T-helper 22 cell (primary cell): Measurements from ENCODE around the gene KDELR3.
"Not testable (repeated sequence)": the region's sequence is repeated elsewhere in the genome, so short reads cannot be mapped to it uniquely, and the experiment has no call there.

Source experiments
- DNase-seq: peaks from one replicate; pipeline ENCODE4 v3.0.0-alpha.2; 2020; ENCODE audit warnings: low read depth

The KDELR3 gene

DNA sequence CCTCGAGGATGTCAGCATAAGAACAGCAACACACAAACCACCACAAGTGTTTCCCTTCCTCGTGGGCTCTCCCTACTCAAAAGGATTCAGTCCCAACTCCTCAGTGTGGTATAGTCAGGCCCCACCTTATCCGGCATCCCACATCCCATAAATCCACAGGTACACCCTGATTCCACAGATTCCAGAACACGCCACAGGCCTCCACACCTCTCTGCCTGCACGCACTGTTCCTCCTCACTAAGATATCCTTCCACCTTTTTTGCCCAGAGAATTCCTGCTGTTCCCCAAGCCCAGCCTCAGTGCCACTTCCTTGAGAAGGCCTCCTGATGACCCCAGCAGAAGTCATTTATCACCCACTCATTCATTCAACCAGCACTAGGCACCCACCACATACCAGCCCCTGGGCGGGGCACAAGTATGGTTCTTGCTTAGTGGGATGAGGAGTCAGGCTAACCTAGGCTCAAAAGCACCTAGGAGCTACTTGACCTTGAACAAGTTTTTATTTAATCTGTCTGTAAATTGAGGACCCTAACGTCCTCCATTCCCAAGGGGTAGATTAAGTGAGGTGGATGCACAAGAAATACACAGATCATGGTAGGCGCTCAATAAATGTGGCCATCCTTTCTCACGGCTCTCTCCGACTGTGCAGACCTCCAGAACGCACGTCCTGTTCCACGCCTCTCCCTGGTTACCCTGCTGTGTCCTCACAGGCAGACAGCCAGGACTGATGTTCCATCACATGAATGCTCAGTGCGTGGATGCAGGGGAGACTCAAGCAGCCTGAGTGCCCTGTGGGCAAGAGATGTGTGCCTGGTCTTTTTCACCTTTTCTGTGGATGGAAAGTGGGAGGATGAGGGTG lies 10.8 kb upstream of the KDELR3 start:
- no peak for DNase-seq

DNA sequence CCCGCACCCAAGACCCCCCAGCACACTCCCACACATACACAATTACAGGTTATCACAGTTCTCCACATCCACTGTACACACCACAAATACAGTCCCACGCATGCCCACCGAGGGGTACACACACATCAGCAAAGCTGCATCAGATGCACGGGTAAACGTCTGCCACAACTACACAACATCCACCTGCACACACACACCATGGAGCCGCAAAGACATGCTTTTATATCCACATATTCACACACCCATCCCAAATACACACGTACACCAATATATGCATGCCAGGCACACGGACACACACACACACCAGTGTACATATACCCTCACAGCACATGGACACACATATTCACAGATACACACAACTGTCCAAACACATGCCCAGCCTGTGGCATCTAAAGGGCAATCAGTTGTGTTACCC lies 7.5 kb upstream of the KDELR3 start:
- no peak for DNase-seq

DNA sequence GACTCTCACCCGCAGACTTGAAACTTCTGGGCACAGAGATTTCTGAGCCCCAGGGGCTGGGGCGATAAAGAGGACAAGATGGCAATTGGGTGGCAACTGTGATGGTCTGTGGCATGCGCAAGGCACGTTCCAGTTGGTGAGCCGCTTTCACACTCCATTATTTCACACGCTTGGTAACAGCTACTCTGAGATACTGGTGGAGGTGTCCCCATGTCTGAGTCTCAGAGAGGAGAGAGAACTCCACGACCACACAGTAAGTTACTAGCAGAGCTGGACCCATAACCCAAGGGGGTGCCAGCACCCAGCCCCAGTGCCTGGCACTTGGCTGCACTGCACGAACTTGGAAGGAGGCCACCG lies 6.9 kb upstream of the KDELR3 start:
- no peak for DNase-seq

DNA sequence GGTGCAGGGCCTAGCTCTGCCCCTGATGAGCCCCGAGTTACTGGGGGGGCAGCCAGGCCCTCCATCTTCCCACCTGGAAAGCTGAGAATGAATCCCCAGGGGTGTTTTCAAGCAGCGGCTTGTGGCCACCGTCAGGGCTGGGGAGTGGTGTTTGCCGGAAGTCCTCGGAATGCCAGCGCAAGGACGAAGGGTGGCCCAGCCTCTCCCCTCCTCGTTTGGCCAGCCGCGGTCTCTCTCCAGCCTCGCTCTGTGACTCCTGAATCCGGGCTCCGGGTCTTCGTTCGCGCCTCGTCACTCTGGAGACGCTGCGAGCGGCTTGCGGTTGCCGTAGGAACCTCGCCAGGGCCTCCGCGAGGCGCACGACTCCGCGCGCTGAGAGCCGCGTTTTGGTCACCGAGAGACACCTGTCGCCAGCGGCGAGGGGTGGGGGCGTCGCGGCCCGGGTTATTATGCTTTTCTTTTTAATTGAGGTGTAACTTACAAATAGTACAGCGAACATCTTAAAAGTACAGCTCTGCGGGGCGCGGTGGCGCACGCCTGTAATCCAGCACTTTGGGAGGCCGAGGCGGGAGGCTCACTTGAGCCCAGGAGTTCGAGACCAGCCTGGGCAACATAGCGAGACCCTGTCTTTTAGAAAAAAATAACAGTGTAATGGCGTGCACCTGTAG lies 6.3 kb upstream of the KDELR3 start:
- no peak for DNase-seq

DNA sequence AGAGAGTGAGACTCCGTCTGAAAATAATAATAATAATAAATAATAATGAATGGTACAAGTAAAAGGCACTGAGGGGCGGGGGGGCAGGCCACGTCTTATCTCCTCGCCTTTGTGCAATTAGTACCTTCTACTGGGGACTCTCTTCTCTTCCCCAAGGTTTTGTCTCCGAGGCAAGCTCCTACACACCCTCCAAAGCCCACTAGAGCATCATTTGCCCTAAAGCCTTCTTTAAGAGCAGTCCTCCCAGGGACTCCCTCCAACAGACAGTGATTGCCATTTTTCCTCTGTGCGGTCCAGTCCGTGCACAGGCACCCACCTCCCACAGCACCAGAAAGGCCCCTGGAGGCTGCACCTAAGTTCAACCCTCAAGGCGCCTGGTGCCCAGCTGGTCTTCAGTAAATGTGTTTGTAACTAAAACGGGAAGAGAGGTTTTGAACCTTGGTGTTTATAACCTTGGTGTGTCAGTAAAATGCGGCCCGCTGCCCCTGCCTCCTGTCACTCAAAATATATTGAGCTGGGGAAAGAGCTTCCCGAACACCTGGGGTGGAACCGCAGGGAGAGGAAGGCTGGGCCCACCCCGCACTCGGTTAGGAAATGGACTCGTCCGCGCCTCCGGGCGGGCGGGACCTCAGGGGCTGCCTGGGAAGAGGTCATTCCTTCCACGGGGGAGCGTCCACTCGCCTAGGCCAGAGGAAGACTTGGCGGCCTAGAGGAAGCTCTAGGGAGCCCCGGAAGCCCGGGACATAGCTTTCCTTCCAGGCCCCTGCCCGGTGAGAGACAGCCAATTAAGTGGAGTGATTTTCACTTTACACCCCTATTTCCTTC lies 4.7 kb upstream of the KDELR3 start:
- no peak for DNase-seq

DNA sequence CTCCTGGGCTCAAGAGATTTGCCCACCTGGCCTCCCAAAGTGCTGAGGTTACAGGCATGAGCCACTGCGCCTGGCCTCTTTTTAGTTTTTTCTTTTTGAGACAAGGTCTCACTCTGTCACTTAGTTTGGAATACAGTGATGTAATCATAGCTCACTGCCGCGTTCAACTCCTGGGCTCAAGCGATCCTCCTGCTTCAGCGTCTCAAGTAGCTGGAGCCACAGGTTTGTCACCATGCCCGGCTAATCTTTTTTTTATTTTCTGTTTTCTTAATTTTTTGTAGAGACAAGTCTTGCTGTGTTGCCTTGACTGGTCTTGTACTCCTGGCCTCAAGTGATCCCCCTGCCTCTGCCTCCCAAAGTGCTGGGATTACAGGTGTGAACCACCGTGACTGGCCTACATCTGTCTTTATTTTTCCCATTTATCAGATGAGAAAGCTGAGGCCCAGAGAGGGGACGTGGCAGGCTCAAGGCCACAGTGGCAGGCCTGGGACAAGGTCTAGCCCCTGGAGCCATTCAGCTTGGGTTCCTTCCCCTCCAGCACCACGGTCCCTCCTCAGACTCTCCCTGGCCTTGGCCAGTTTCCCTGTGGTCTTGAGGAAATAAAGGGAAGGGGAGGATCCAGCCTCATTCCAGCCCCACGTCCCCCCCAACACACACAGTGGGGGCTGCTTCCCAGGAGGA lies 2.8 kb upstream of the KDELR3 start:
- no peak for DNase-seq

DNA sequence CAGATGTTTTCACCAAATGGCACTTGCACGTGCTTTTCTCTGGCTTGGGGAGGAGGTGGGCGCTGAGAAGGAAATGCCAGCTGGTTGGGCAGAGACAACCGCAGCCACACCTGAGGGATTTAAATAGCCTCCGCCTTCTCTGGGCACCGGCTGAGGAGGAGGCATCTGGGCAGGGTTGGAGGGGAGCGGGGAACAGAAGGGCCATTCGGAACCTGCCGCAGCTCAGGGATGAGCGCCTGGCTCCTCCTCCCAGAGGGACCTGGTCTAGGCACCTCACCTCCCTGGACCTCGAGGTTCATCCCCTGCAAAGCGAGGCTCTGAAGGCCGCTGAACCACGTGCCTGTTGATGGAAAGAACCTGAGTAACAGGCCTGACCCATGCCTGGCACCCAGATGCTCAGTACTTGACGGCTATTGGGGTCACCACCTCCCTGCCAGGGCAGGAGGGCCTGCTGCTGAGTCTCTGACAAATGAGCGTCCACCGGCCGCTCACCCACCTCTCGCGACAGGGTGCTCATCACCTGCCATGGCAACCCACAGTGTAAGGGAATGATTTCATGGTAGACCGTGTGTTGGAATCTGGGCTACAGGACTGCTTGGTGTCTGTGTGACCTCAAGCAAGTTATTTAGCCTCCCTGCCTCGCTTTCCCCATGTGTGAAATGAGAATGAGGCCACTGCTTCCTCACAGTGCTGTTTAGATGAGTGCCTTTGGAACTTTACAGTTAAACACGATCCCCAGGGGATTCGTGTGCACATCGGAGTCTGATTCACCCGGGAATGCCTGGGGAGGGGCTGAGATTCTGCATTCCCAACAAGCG lies 2.0 kb upstream of the KDELR3 start:
- DNase-seq = no peak

DNA sequence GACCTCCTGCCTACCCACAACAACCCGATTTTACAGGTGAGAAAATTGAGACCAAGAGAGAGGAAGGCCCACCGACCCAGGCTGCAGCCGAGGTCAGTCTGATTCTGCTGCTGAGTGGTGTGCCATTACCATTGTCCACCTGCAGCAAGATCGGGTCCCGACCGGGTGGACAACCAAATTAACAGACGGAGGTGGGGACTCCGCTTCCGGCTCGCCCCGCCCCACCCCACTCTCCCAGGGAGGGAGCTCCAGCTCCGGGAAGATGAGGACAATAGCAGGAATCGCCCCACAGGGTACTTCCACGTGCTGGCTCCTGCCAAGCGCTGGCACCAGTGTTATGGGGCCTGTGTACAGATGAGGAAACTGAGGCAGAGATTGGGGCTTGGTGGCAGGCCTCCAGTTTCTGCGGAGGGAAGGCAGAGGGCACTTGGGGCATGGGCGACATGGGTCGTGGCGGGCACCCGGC lies 425 bp upstream of the KDELR3 start:
- no peak for DNase-seq

DNA sequence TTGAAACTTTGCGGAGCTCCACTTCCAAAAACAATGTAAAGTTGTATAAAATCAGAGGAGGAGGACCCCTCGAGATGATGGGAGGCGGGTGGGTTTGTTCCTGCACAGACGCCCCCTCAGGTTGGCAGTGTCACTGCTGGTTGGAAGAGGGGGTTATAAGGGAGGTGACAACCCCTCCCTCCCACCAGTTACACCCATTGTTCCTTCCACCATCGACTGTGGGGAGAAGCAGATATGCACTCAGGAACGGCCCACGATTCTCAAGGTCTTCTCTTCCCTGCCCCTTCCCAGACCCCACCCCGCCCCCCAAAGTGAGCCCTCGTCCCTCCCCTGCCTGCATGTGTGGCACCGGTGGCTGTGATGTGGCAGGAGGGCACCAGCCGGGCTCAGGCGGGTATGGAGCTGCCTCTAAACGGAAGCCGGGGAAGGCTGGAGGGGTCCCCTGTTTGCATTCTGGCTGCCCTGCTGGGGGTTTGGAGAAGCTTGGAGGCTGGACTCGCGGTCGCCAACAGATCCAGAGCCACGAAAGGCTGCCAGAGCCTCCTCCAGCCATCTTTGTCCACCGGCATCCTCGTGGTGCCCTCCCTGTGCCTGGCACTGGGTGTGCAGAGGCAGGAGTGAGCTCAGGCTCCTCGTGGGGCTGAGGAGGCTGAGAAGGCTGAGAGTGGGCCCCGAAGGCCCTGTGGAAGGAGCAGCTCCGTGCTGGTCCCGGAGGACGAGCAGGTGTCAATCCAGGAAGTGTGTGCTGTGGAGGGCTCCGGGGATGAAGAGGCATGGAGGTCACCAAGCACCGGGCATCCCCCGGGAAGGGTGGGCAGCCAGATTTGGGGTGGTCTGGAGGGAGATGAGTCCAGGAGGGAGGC lies 778 bp downstream of the KDELR3 start:
- DNase-seq = no peak

DNA sequence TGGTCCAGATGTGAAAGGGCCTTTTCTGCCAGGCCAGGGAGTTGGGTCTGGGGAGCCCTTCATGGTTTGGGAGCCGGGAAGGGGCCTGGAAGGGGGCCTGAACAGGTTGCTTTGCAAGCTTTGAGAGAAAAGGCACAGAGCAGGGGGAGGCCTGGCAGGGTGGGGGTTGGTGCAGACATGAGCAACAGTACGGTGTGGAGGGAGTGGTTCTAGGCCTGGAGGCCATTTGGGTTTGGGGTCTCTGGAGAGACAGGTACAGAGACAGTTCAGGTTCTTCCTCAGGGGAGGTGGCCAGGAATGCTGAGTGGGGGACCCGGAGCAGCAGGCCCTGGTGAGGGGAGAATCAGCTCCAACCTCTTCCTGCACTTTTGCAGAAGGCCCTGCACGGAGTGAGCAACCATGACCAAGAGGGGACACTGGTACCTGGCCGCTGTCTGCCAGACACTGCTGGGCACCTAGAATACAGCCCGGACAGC lies 1.4 kb downstream of the KDELR3 start:
- no peak for DNase-seq

DNA sequence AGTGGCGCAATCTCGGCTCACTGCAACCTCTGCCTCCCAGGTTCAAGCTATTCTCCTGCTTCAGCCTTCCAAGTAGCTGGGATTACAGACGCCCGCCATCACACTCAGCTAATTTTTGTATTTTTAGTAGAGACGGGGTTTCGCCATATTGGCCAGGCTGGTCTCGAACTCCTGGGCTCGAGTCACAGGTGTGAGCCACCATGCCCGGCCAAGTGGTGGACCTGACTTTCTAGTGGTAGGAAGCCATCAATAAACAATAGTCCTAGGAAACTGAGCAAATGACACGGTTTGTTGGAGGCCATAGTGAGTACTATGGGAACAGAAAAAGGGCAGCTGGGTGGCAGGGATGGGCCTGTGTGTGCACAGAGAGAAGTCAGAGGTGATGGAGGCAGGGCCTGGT lies 2.3 kb downstream of the KDELR3 start:
- not testable (repeated sequence) for DNase-seq

DNA sequence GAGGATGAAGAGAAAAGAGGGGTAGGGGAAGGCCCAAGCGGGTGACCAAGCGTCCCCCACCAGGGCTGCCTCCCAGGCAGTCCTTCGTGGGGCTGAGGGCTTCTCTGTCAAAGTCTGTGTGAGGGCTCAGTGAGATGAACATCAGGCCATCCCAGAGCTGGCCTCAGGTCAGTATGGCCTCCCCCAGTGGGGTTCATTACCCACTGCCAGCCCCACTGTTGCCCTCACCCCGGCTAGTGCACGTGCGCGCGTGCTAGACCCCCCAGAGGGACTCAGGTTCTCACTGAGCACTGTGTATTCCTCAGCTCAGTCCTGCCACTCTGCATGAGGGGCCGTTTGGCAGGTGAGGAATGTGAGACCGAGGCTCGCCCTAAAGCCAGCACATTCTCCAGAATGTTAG lies 3.3 kb downstream of the KDELR3 start:
- no peak for DNase-seq

DNA sequence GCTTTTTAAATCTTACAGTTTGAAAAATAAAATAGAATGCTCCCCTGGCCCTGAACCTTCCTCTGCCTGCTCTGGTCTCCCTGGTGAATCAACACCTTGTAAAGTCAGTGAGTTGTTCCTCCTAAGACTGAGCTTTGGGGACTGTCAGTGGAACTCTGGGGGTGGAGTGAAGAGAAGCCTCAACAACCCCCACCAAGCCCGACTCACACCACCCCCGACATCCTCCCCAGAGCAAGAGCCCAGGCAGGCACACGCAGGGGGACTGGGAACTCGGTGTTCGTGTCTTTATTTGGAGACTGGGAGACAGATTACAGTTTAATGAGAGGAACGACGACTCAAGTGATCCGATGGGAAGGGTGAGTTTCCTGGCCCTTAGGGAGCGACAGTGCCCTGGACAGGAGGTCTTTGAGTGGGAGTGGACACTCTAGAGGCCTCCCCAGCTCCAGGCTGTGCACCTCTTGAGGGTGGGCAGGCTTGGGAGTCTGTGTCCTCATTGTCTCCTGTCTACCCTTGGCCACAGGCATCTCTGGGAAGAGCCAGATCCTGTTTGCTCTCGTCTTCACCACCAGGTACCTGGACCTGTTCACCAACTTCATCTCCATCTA lies 6.2 kb downstream of the KDELR3 start:
- no peak for DNase-seq

DNA sequence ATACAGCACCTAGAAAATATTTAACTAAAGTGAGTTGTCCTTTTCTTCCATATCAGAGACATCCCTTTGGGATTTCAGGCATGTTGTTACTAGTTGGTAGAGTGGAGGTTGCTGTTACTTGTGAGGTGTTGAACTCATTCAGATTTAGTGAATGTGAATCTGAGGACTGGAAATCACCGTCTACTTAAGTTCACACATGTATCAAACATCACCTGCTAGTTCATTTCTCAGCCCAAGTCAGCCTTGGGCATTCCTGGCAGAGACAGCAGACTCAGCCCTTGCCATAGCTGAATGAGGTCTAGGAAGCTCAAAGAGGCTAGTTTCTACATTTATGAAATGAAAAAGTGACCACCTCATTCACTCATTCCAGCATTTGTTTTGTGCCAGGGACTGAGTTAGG lies 9.7 kb downstream of the KDELR3 start:
- no peak for DNase-seq

DNA sequence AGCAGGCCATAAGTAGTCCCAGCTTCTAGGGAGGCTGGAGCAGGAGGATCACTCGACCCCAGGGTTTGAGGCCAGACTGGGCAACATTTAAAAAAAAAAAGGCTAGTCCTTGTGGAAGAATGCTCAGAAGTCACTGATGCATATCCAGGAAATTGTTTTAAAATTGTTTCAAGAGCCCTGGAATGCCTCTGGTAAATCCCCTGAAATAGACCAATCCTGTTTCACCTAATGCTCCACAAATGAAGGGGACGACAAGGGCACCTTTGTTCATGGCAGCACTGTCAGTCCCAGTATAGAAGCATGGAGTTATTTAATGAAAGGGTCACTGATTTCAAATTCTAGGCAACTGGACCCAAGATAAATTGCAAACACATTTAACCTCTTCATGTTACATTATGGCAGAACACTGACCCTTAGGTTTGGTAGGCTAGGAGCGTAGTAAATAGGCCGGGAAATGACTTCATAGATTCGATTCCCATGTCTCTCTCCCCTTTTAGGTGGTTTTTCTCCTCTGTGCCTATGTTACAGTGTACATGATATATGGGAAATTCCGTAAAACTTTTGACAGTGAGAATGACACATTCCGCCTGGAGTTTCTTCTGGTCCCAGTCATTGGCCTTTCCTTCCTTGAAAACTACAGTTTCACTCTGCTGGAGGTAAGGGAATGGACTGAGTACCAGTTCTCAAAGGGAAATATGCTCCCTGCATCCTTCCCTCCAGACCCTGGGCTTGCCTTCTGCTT lies 11.4 kb downstream of the KDELR3 start:
- DNase-seq = no peak

DNA sequence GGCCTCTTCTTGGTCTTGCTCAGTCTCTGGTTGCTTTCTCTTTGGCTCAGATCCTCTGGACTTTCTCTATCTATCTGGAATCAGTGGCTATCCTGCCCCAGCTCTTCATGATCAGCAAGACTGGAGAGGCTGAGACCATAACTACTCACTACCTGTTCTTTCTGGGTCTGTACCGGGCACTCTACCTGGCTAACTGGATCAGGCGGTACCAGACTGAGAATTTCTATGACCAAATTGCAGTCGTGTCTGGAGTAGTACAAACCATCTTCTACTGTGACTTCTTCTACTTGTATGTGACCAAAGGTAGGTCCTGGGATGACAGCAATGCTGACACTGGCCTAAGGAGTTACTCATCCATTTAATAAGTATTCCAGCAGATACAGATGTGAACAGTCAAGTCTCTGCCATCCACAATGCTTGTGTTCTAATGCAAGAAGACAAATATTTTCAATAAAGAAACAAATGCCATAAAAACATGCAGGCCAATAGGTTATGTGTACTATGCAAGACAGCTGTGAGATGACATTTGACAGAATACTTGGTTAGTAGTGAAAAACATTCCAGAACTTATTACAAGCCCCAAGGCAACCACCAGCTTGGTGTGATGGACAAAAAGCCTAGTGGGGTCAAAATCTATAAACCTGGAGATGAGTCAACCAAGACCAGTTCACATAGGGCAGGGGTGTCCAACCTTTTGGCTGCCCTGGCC lies 13.4 kb downstream of the KDELR3 start:
- no peak for DNase-seq

DNA sequence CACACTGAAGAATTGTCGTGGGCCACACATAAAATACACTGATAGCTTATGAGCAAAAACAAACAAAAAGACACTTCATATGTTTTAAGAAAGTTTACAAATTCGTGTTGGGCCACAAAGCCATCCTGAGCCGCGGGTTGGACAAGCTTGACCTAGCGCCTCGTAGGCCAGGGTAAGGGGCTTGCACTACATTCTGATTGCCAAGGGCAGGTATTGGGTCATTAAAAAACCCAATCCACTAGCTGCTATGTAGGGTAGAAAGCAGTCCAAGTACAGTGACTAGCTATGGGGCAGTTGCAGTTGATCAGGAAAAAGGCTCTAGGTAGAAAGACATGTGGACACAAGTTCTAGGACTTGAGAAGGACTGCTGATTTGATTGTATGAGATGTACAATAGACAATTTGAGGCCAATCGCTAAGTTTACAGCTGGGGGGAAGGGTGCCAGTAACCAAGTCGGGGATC lies 14.0 kb downstream of the KDELR3 start:
- DNase-seq = no peak

DNA sequence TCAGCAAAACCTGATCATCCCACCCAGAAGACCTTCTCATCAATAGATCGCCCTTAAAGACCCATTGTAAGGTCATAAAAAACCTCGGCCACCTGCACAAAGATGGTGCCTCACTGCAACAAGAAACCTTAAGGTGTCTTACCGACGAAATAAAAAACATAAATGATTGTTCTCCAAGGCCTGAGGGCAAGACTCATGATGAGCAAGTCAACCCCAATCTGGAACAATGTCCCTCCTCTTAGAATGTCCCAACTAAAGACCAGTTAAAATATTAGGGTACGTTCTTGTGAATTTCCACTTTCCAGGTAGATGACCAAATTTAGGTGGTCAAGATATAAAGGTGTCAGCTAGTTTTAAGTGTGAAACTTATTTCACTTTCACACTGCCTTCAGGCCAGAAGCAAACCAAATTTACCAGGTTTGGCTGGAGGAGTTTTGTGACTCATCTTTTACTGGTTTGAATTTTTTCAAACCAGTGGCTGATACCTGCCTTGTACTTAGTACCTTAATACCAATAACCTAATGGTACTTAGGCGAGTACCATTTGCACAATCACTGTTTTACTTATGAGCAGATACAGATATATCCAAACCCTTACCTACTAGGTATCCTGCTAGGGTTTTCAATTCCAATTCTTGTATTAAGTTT lies 14.9 kb downstream of the KDELR3 start:
- DNase-seq = no peak
